Adipocyte (in vitro differentiated cells): Measurements from ENCODE around the gene MTA3.
"Not testable (repeated sequence)": the region's sequence is repeated elsewhere in the genome, so short reads cannot be mapped to it uniquely, and the experiment has no call there.

Experiments used
- DNase-seq: peaks from one replicate; pipeline ENCODE4 v3.0.0-alpha.2; 2015; ENCODE audit warnings: low read depth
- H3K27me3 ChIP-seq: replicated peaks from 2 replicates; pipeline ENCODE4 v1.7.0; 2013; ENCODE audit warnings: mild to moderate bottlenecking, low read length, moderate library complexity; ENCODE audit not compliant: control insufficient read depth, insufficient read depth
- H3K36me3 ChIP-seq: 2 replicates; pipeline ENCODE4 v1.7.0; 2013; ENCODE audit warnings: low read length, mild to moderate bottlenecking, moderate library complexity; ENCODE audit not compliant: control insufficient read depth, insufficient read depth, severe bottlenecking
- H3K4me1 ChIP-seq: 2 replicates; pipeline ENCODE4 v1.7.0; 2013; ENCODE audit warnings: mild to moderate bottlenecking, low read length, moderate library complexity; ENCODE audit not compliant: control insufficient read depth, insufficient read depth
- H3K4me3 ChIP-seq: 2 replicates; pipeline ENCODE4 v1.7.0; 2013; ENCODE audit warnings: mild to moderate bottlenecking, low read length, moderate library complexity
- H3K9ac ChIP-seq: 2 replicates; pipeline ENCODE4 v1.7.0; 2013; ENCODE audit warnings: mild to moderate bottlenecking, low read length, moderate library complexity
- H3K9me3 ChIP-seq: 2 replicates; pipeline ENCODE4 v1.7.0; 2013; ENCODE audit warnings: mild to moderate bottlenecking, low read length, moderate library complexity; ENCODE audit not compliant: control insufficient read depth

Gene MTA3

GRCh38 chr2:42567806-42568400, 529 bp upstream of the MTA3 start:
- Histone ChIP-seq H3K36me3 (peaks cover 4% of the 10 kb centered on the region), H3K4me3 (peak overlapping the region; percentile 44), H3K4me1 (peaks cover 26% of the 10 kb centered on the region), H3K9ac (peak overlapping the region; percentile 39), H3K9me3 (no peaks in the 10 kb centered on the region), H3K27me3 (no peaks in the 10 kb centered on the region)
- DNase-seq, result peak; percentile 11

GRCh38 chr2:42569116-42569711, 782 bp downstream of the MTA3 start:
- DNase-seq, result peak; percentile 67
- Histone ChIP-seq H3K4me1 (peaks cover 26% of the 10 kb centered on the region), H3K9me3 (no peaks in the 10 kb centered on the region), H3K36me3 (peaks cover 4% of the 10 kb centered on the region), H3K9ac (peak overlapping the region; percentile 84), H3K4me3 (peak overlapping the region; percentile 79), H3K27me3 (no peaks in the 10 kb centered on the region)

- Histone ChIP-seq H3K36me3 (peaks cover 4% of the 10 kb centered on the region), H3K4me1 (peaks cover 26% of the 10 kb centered on the region), H3K9ac (peak overlapping the region; percentile 84), H3K4me3 (peak overlapping the region; percentile 79), H3K9me3 (no peaks in the 10 kb centered on the region), H3K27me3 (no peaks in the 10 kb centered on the region)
- DNase-seq, result peak; percentile 27
Measured at GRCh38 chr2:42569883-42570282, 1.5 kb downstream of the MTA3 start.

GRCh38 chr2:42572297-42573081, 4.1 kb downstream of the MTA3 start:
- Histone ChIP-seq H3K36me3 (peaks cover 16% of the 10 kb centered on the region), H3K9ac (no peak overlapping the region), H3K9me3 (no peaks in the 10 kb centered on the region), H3K27me3 (no peaks in the 10 kb centered on the region), H3K4me1 (peaks cover 18% of the 10 kb centered on the region), H3K4me3 (no peak overlapping the region)
- DNase-seq, result no peak

- H3K4me1 ChIP-seq, result peaks cover 12% of the 10 kb centered on the region
- H3K27me3 ChIP-seq, result no peaks in the 10 kb centered on the region
- H3K4me3 ChIP-seq, result no peak overlapping the region
- no peaks in the 10 kb centered on the region for H3K9me3 ChIP-seq
- no peak overlapping the region for H3K9ac ChIP-seq
- no peak for DNase-seq
- peaks cover 16% of the 10 kb centered on the region for H3K36me3 ChIP-seq
Measured at GRCh38 chr2:42573256-42573655, 4.8 kb downstream of the MTA3 start.

- Histone ChIP-seq H3K27me3 (no peaks in the 10 kb centered on the region), H3K9ac (no peak overlapping the region), H3K36me3 (peaks cover 26% of the 10 kb centered on the region), H3K4me1 (peaks cover 3% of the 10 kb centered on the region), H3K9me3 (no peaks in the 10 kb centered on the region), H3K4me3 (no peak overlapping the region)
- DNase-seq, result no peak
Measured at GRCh38 chr2:42575458-42576064, 7.1 kb downstream of the MTA3 start.

- H3K9me3 ChIP-seq, result no peaks in the 10 kb centered on the region
Measured at GRCh38 chr2:42578621-42579020, 10.2 kb downstream of the MTA3 start.

GRCh38 chr2:42581257-42581656, 12.8 kb downstream of the MTA3 start:
- H3K36me3 ChIP-seq, result peaks cover 34% of the 10 kb centered on the region
- no peaks in the 10 kb centered on the region for H3K9me3 ChIP-seq
- no peaks in the 10 kb centered on the region for H3K4me1 ChIP-seq

More at GRCh38 chr2:42578621-42579020, 10.2 kb downstream of the MTA3 start:
- H3K27me3 ChIP-seq, result no peaks in the 10 kb centered on the region
- no peaks in the 10 kb centered on the region for H3K4me1 ChIP-seq
- H3K9ac ChIP-seq, result no peak overlapping the region
- H3K36me3 ChIP-seq, result peaks cover 39% of the 10 kb centered on the region
- no peak for DNase-seq
- no peak overlapping the region for H3K4me3 ChIP-seq

GRCh38 chr2:42584628-42585027, 16.2 kb downstream of the MTA3 start:
- not testable (repeated sequence) for H3K27me3 ChIP-seq, H3K4me3 ChIP-seq, H3K9me3 ChIP-seq, DNase-seq, H3K4me1 ChIP-seq, H3K9ac ChIP-seq
- peaks cover 30% of the 10 kb centered on the region for H3K36me3 ChIP-seq

More at GRCh38 chr2:42581257-42581656, 12.8 kb downstream of the MTA3 start:
- Histone ChIP-seq H3K9ac (no peak overlapping the region), H3K27me3 (no peaks in the 10 kb centered on the region), H3K4me3 (no peak overlapping the region)
- no peak for DNase-seq

- Histone ChIP-seq H3K27me3 (no peaks in the 10 kb centered on the region), H3K4me1 (no peaks in the 10 kb centered on the region), H3K36me3 (peaks cover 22% of the 10 kb centered on the region), H3K4me3 (no peak overlapping the region), H3K9me3 (no peaks in the 10 kb centered on the region), H3K9ac (no peak overlapping the region)
- no peak for DNase-seq
Measured at GRCh38 chr2:42585779-42586178, 17.3 kb downstream of the MTA3 start.

- DNase-seq, result no peak
- Histone ChIP-seq H3K9ac (no peak overlapping the region), H3K4me3 (no peak overlapping the region), H3K4me1 (no peaks in the 10 kb centered on the region), H3K27me3 (no peaks in the 10 kb centered on the region), H3K36me3 (peaks cover 8% of the 10 kb centered on the region), H3K9me3 (no peaks in the 10 kb centered on the region)
Measured at GRCh38 chr2:42587526-42588117, 19.2 kb downstream of the MTA3 start.
